Calu3 (cell line): ENCODE results near the gene NBAS. TPM values are rescaled to one million over a fixed set of nuclear protein-coding genes. Genes with fewer than 3 reads are reported as not detected.

Source experiments
- BruUV-seq: library from RNA; stranded (reverse); fragments of 400-500 nt; replicated peaks from 2 replicates; lab custom pipeline; 2021; lab: Mats Ljungman, UMichigan
- CTCF ChIA-PET: fragments of 300-600 bp; sonication (Branson Sonifier 250); formaldehyde crosslinking; loops from one replicate; lab custom pipeline; 2022; ENCODE audit warnings: antibody characterized with exemption; lab: Charles Lee
- DNase-seq: peaks from one replicate; pipeline ENCODE4 v3.0.0; 2022
- H3K27ac Mint-ChIP-seq: one replicate; pipeline ENCODE4 v1.8.0; 2022; ENCODE audit warnings: mixed read lengths; ENCODE audit not compliant: unreplicated experiment
- H3K27me3 Mint-ChIP-seq: one replicate; pipeline ENCODE4 v1.8.0; 2022; ENCODE audit warnings: mixed read lengths; ENCODE audit not compliant: unreplicated experiment
- H3K36me3 Mint-ChIP-seq: one replicate; pipeline ENCODE4 v1.8.0; 2022; ENCODE audit warnings: mild to moderate bottlenecking, moderate library complexity, mixed read lengths; ENCODE audit not compliant: insufficient read depth, unreplicated experiment
- H3K4me1 Mint-ChIP-seq: one replicate; pipeline ENCODE4 v1.8.0; 2022; ENCODE audit warnings: mild to moderate bottlenecking, low read depth, mixed read lengths; ENCODE audit not compliant: unreplicated experiment
- H3K4me3 Mint-ChIP-seq: one replicate; pipeline ENCODE4 v1.8.0; 2022; ENCODE audit warnings: mild to moderate bottlenecking, low read depth, moderate library complexity, mixed read lengths; ENCODE audit not compliant: unreplicated experiment
- H3K9me3 Mint-ChIP-seq: one replicate; pipeline ENCODE4 v1.8.0; 2022; ENCODE audit warnings: low read depth, mixed read lengths; ENCODE audit not compliant: unreplicated experiment
- intact Hi-C: fragments of 100-400 bp; cut with micrococcal nuclease; formaldehyde crosslinking; loops from one replicate; pipeline ENCODE4 v1.10.0; 2022; ENCODE audit not compliant: unreplicated experiment
- total RNA-seq: library from RNA; stranded (reverse); gene quantifications from 2 replicates; pipeline ENCODE4 v1.2.3, GENCODE V29; 2022
- TF ChIP-seq, protein P1 (sequence below): fragments of 200-600 bp; IDR thresholded peaks from one replicate; pipeline ENCODE4 v1.8.0; 2022; ENCODE audit warnings: antibody characterized with exemption; ENCODE audit not compliant: unreplicated experiment

The NBAS gene
- total RNA-seq, 1 experiment from 2014 or later: 30.4 TPM

- BruUV-seq: no TSS peak
- intact Hi-C loops: no loop called here
- CTCF ChIA-PET: no interaction called here
Observed at GRCh38 chr2:15365411-15365810, 195.7 kb downstream of the NBAS start.

DNA sequence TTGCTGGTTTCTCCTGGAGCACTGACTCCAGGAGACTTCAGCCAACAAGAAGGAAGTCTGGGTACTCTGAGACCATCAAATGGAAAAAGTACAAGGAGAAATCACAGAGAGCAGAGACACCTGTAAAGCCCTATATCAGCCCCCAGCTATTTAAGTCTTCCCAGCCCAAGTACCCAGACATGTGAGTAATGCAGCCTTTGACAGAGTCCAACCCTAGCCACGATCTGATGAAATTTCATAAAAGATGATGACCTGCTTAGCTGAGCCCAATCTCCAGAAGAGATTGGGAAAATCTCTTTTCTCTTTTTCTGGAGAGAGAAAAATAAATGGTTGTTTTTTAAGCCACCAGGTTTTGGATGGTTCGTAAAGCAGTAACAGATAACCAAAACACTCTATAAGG is 196.6 kb downstream of the NBAS start:
- intact Hi-C loops: no loop called here
- BruUV-seq: no TSS peak
- no peaks in the 10 kb centered on the region for H3K36me3 Mint-ChIP-seq
- TF ChIP-seq, protein P1, sequence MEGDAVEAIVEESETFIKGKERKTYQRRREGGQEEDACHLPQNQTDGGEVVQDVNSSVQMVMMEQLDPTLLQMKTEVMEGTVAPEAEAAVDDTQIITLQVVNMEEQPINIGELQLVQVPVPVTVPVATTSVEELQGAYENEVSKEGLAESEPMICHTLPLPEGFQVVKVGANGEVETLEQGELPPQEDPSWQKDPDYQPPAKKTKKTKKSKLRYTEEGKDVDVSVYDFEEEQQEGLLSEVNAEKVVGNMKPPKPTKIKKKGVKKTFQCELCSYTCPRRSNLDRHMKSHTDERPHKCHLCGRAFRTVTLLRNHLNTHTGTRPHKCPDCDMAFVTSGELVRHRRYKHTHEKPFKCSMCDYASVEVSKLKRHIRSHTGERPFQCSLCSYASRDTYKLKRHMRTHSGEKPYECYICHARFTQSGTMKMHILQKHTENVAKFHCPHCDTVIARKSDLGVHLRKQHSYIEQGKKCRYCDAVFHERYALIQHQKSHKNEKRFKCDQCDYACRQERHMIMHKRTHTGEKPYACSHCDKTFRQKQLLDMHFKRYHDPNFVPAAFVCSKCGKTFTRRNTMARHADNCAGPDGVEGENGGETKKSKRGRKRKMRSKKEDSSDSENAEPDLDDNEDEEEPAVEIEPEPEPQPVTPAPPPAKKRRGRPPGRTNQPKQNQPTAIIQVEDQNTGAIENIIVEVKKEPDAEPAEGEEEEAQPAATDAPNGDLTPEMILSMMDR: no peak
- CTCF ChIA-PET: interaction anchor here (0.6 kb wide), 1 partner anchor 15 kb away, joined by 4 read pairs; no protein-coding TSS in a partner anchor
- H3K4me3 Mint-ChIP-seq: no peak overlapping the region
- no peaks in the 10 kb centered on the region for H3K27me3 Mint-ChIP-seq
- no peak overlapping the region for H3K27ac Mint-ChIP-seq
- peaks cover 19% of the 10 kb centered on the region for H3K4me1 Mint-ChIP-seq
- no peak for DNase-seq
- no peaks in the 10 kb centered on the region for H3K9me3 Mint-ChIP-seq

More at GRCh38 chr2:15365411-15365810, 195.7 kb downstream of the NBAS start:
- Mint-ChIP-seq H3K4me1 (peaks cover 17% of the 10 kb centered on the region), H3K4me3 (no peak overlapping the region), H3K36me3 (no peaks in the 10 kb centered on the region), H3K9me3 (no peaks in the 10 kb centered on the region), H3K27ac (no peak overlapping the region), H3K27me3 (no peaks in the 10 kb centered on the region)
- no peak for DNase-seq
- TF ChIP-seq, protein P1: no peak

DNA sequence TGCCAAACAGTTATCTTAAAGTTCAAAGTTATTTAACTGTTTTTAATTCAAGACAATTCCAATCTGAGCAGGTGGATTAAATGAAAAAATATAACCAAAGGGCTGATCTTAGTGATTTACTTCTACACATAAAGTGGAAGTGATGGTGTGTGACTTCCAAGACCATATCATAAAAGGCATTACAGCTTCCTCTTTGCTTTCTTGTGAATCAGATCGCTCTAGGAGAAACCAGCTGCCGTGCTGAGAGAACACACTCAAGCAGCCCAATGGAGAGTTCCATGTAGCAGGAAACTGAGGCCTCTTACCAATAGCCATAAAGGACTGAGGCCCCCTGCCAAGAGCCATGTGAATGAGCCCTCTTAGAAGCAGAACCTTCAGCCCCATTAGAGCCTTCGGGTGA is 197.4 kb downstream of the NBAS start:
- BruUV-seq: no TSS peak
- Mint-ChIP-seq H3K27ac (no peak overlapping the region), H3K4me3 (no peak overlapping the region), H3K27me3 (no peaks in the 10 kb centered on the region), H3K36me3 (no peaks in the 10 kb centered on the region), H3K9me3 (no peaks in the 10 kb centered on the region), H3K4me1 (peaks cover 19% of the 10 kb centered on the region)
- TF ChIP-seq, protein P1: no peak
- no peak for DNase-seq
- intact Hi-C loops: no loop called here
- CTCF ChIA-PET: no interaction called here

DNA sequence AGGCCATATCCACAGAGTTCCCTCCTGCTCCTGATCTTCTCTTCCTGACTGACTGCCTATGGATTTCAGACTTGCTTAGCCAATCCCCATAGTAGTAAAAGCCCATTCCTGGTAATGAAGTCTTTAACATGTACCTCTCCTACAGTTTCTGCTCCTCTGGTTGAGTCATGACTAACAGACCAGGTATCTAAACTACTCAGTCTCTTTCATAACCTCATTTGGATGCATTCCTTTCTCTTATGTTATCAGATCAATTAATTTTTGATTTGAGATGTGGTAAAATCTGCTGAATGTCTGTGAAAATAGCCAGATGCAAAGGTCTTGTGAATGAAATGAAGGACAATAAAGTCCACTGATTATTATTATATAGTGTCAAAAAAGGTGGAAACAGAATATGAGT is 198.0 kb downstream of the NBAS start:
- Mint-ChIP-seq H3K4me3 (no peak overlapping the region), H3K27me3 (no peaks in the 10 kb centered on the region), H3K9me3 (no peaks in the 10 kb centered on the region), H3K36me3 (no peaks in the 10 kb centered on the region), H3K27ac (no peak overlapping the region), H3K4me1 (peaks cover 19% of the 10 kb centered on the region)
- CTCF ChIA-PET: no interaction called here
- BruUV-seq: no TSS peak
- intact Hi-C loops: no loop called here
- TF ChIP-seq, protein P1: no peak
- no peak for DNase-seq
